IMR-90 (cell line): Measurements from ENCODE around the gene NXN. TPM values are rescaled to one million over a fixed set of nuclear protein-coding genes. Genes with fewer than 3 reads are reported as not detected.

Experiments
- ATAC-seq: fragments of 200-7000 bp; cut with Tn5 transposase; 2 replicates; pipeline ENCODE4 v1.9.1; 2020; ENCODE audit warnings: low read depth, mild to moderate bottlenecking, moderate library complexity
- BruUV-seq: library from RNA; stranded (reverse); fragments of 400-500 nt; replicated peaks from 2 replicates; lab custom pipeline; 2021; lab: Mats Ljungman, UMichigan
- CTCF ChIA-PET: fragments of 300-600 bp; formaldehyde crosslinking; extraction: SDS; loops from one replicate; lab custom pipeline; 2021; ENCODE audit warnings: antibody characterized with exemption; lab: Yijun Ruan, JAX
- POLR2A ChIA-PET: fragments of 300-600 bp; sonication (Branson Sonifier 250); formaldehyde crosslinking; loops from one replicate; lab custom pipeline; 2022; ENCODE audit warnings: antibody characterized with exemption; ENCODE audit not compliant: unreplicated experiment; lab: Charles Lee
- DNase-seq: peaks from one replicate; pipeline ENCODE4 v3.0.0; 2013
- H2AFZ ChIP-seq: replicated peaks from 2 replicates; pipeline ENCODE3; 2013; ENCODE audit warnings: low read length, mild to moderate bottlenecking; ENCODE audit not compliant: poor library complexity
- H2AK5ac ChIP-seq: 2 replicates; pipeline ENCODE4 v1.6.1; 2013; ENCODE audit warnings: low read depth, low read length, inconsistent platforms
- H2AK9ac ChIP-seq: replicated peaks from 2 replicates; pipeline ENCODE3; 2013; ENCODE audit warnings: mild to moderate bottlenecking, low read depth, low read length, moderate library complexity; ENCODE audit not compliant: poor library complexity
- H2BK120ac ChIP-seq: 2 replicates; pipeline ENCODE4 v1.6.1; 2013; ENCODE audit warnings: low read depth, low read length, inconsistent platforms
- H2BK15ac ChIP-seq: 3 replicates; pipeline ENCODE4 v1.6.1; 2013; ENCODE audit warnings: low read depth, low read length, inconsistent platforms
- H2BK20ac ChIP-seq: 2 replicates; pipeline ENCODE4 v1.6.1; 2013; ENCODE audit warnings: low read depth, mild to moderate bottlenecking, inconsistent platforms, low read length, moderate library complexity
- H2BK5ac ChIP-seq: 2 replicates; pipeline ENCODE4 v1.6.1; 2013; ENCODE audit warnings: mild to moderate bottlenecking, low read depth, low read length, inconsistent platforms; ENCODE audit not compliant: poor library complexity, severe bottlenecking
- H3K14ac ChIP-seq: replicated peaks from 2 replicates; pipeline ENCODE4 v1.6.1; 2013; ENCODE audit warnings: low read depth, low read length, inconsistent platforms
- H3K18ac ChIP-seq: 2 replicates; pipeline ENCODE4 v1.6.1; 2013; ENCODE audit warnings: low read depth, low read length, control low read depth
- H3K23ac ChIP-seq: 2 replicates; pipeline ENCODE4 v1.6.1; 2013; ENCODE audit warnings: low read depth, low read length, inconsistent platforms
- H3K27ac ChIP-seq: 2 replicates; pipeline ENCODE4 v1.5.1; 2013; ENCODE audit warnings: mild to moderate bottlenecking, control low read depth, low read length; ENCODE audit not compliant: insufficient read depth
- H3K27me3 ChIP-seq: 2 replicates; pipeline ENCODE4 v1.6.1; 2013; ENCODE audit warnings: low read length; ENCODE audit not compliant: control insufficient read depth, insufficient read depth
- H3K36me3 ChIP-seq: 2 replicates; pipeline ENCODE4 v1.6.1; 2013; ENCODE audit warnings: low read length, mixed read lengths; ENCODE audit not compliant: control insufficient read depth, insufficient read depth
- H3K4ac ChIP-seq: 2 replicates; pipeline ENCODE4 v1.6.1; 2013; ENCODE audit warnings: low read depth, low read length, inconsistent platforms
- H3K4me1 ChIP-seq: 2 replicates; pipeline ENCODE4 v1.6.1; 2013; ENCODE audit warnings: low read length, mixed read lengths; ENCODE audit not compliant: control insufficient read depth, insufficient read depth
- H3K4me2 ChIP-seq: 2 replicates; pipeline ENCODE4 v1.6.1; 2013; ENCODE audit warnings: low read depth, mild to moderate bottlenecking, control low read depth, low read length, moderate library complexity
- H3K4me3 ChIP-seq: 2 replicates; pipeline ENCODE4 v1.5.1; 2013; ENCODE audit warnings: low read depth, mild to moderate bottlenecking, control low read depth, low read length, moderate library complexity; ENCODE audit not compliant: insufficient read depth
- H3K56ac ChIP-seq: 2 replicates; pipeline ENCODE4 v1.6.1; 2013; ENCODE audit warnings: low read length, inconsistent platforms; ENCODE audit not compliant: insufficient read depth; ENCODE audit errors: extremely low read depth
- H3K79me1 ChIP-seq, 2 experiments: 2 replicates each; pipeline ENCODE4 v1.6.1; 2013; ENCODE audit warnings: low read length in 2 of 2, inconsistent platforms in 1 of 2, low read depth in 1 of 2
- H3K9ac ChIP-seq: 2 replicates; pipeline ENCODE4 v1.6.1; 2013; ENCODE audit warnings: low read depth, low read length, control low read depth
- H3K9me1 ChIP-seq: 2 replicates; pipeline ENCODE4 v1.6.1; 2013; ENCODE audit warnings: low read length, inconsistent platforms; ENCODE audit not compliant: insufficient read depth
- H3K9me3 ChIP-seq: 2 replicates; pipeline ENCODE4 v1.6.1; 2013; ENCODE audit warnings: low read length; ENCODE audit not compliant: control insufficient read depth, insufficient read depth
- H4K20me1 ChIP-seq: 2 replicates; pipeline ENCODE4 v1.6.1; 2013; ENCODE audit warnings: low read length, inconsistent platforms; ENCODE audit not compliant: insufficient read depth
- H4K5ac ChIP-seq: 2 replicates; pipeline ENCODE4 v1.6.1; 2013; ENCODE audit warnings: mild to moderate bottlenecking, low read depth, low read length, control low read depth
- H4K8ac ChIP-seq, 2 experiments: 2 replicates each; pipeline ENCODE4 v1.6.1; 2013; ENCODE audit warnings: low read depth in 2 of 2, low read length in 2 of 2, control low read depth in 1 of 2, inconsistent platforms in 1 of 2
- H4K91ac ChIP-seq: 2 replicates; pipeline ENCODE4 v1.6.1; 2013; ENCODE audit warnings: low read depth, low read length, inconsistent platforms; ENCODE audit not compliant: insufficient read depth
- BHLHE40 ChIP-seq: fragments of 150-350 bp; IDR thresholded peaks from 2 replicates; pipeline ENCODE4 v1.6.1; 2016; ENCODE audit warnings: mild to moderate bottlenecking, low read depth, low read length
- CEBPB ChIP-seq: IDR thresholded peaks from 2 replicates; pipeline ENCODE4 v1.6.1; 2012; ENCODE audit warnings: low read depth, low read length, improper control_type of control experiment
- FOS ChIP-seq: fragments of 150-350 bp; IDR thresholded peaks from 2 replicates; pipeline ENCODE4 v1.6.1; 2016; ENCODE audit warnings: low read depth, low read length
- MAZ ChIP-seq: IDR thresholded peaks from 2 replicates; pipeline ENCODE4 v1.6.1; 2012; ENCODE audit warnings: low read depth, mild to moderate bottlenecking, low read length, improper control_type of control experiment, moderate library complexity, borderline replicate concordance
- MXI1 ChIP-seq: IDR thresholded peaks from 2 replicates; pipeline ENCODE4 v1.6.1; 2012; ENCODE audit warnings: low read depth, mild to moderate bottlenecking, low read length, moderate library complexity, borderline replicate concordance
- NFE2L2 ChIP-seq: fragments of 150-350 bp; IDR thresholded peaks from 2 replicates; pipeline ENCODE4 v1.6.1; 2016; ENCODE audit warnings: low read depth, mild to moderate bottlenecking, low read length
- RCOR1 ChIP-seq: IDR thresholded peaks from 2 replicates; pipeline ENCODE4 v1.6.1; 2012; ENCODE audit warnings: mild to moderate bottlenecking, low read length, improper control_type of control experiment; ENCODE audit not compliant: insufficient replicate concordance
- RFX5 ChIP-seq: IDR thresholded peaks from 2 replicates; pipeline ENCODE4 v1.8.0; 2012; ENCODE audit warnings: low read depth, mild to moderate bottlenecking, low read length, moderate library complexity
- SMC3 ChIP-seq: fragments of 150-350 bp; IDR thresholded peaks from 2 replicates; pipeline ENCODE4 v1.6.1; 2016; ENCODE audit warnings: low read depth, mild to moderate bottlenecking, antibody characterized with exemption, low read length, moderate library complexity
- USF2 ChIP-seq: fragments of 150-350 bp; IDR thresholded peaks from 2 replicates; pipeline ENCODE4 v1.6.1; 2017; ENCODE audit warnings: mild to moderate bottlenecking, antibody characterized with exemption, low read length, low read depth
- WGBS, 2 experiments: methylation state at CpG; one replicate each; pipeline versions ENCODE4 v1.1.5 to v1.1.7; 2013; ENCODE audit warnings: missing lambda C conversion rate in 2 of 2; ENCODE audit not compliant: insufficient read length in 1 of 2; ENCODE audit errors: extremely low coverage in 2 of 2; 5-methylcytosine and 5-hydroxymethylcytosine counted together
- dilution Hi-C: fragments of 300-500 bp; cut with HindIII; formaldehyde crosslinking; loops from one replicate; pipeline ENCODE4 v1.14.3; 2018; ENCODE audit warnings: low sequenced_read_pairs; ENCODE audit not compliant: unreplicated experiment
- in situ Hi-C: fragments of 300-500 bp; cut with MboI; formaldehyde crosslinking; loops from 3 replicates; pipeline ENCODE4 v1.14.3; 2019; ENCODE audit warnings: low sequenced_read_pairs, inconsistent platforms, mixed read lengths
- intact Hi-C: fragments of 100-400 bp; cut with micrococcal nuclease; formaldehyde crosslinking; loops from 2 replicates; pipeline ENCODE4 v1.10.0; 2022
- polyA plus RNA-seq, 3 experiments: library from polyadenylated mRNA; depleted of rRNA; stranded (reverse); fragments of >200 nt; gene quantifications; 2 replicates each; pipeline ENCODE4 v1.2.3, GENCODE V29; 2012; ENCODE audit warnings: low replicate concordance in 1 of 3
- total RNA-seq: library from RNA; depleted of rRNA; stranded (reverse); fragments of >200 nt; gene quantifications from 2 replicates; pipeline ENCODE4 v1.2.3, GENCODE V29; 2012

Gene NXN
- total and polyA plus RNA-seq, 2 of the 4 experiments (the other 2 are of a cell fraction), result 52.5 to 116 TPM

DNA sequence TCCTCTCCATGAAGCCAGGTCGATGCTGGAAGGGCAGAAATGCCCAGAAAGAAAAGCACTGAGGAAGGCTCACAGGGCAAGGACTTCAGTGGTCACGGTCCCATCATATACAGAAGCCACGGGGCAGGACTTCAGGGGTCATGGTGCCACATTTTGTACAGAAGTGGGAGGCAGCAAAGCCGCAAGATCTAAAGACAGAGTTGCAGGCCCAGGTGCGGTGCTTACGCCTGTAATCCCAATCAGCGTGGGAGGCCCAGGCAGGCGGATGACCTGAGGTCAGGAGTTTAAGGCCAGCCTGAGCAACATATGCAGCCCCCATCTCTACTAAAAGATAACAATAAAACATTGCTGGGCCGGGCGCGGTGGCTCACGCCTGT lies 96.0 kb downstream of the NXN start:
- no peak overlapping the region for H3K23ac ChIP-seq
- no peak overlapping the region for H3K4me3 ChIP-seq
- no peak for DNase-seq
- H4K20me1 ChIP-seq, result peaks cover 63% of the 10 kb centered on the region
- H2BK5ac ChIP-seq, result no peak overlapping the region
- H3K27me3 ChIP-seq, result no peaks in the 10 kb centered on the region
- no peak overlapping the region for H4K91ac ChIP-seq
- H2AK5ac ChIP-seq, result no peak overlapping the region
- H2BK20ac ChIP-seq, result no peak overlapping the region
- H4K5ac ChIP-seq, result peak overlapping the region; percentile 6; the same call in 1 of the 2 replicates
- peak overlapping the region; percentile 51; the same call in 1 of the 2 replicates for H3K27ac ChIP-seq
- H3K9me1 ChIP-seq, result peaks cover 30% of the 10 kb centered on the region
- no peak overlapping the region for H3K14ac ChIP-seq
- H3K4ac ChIP-seq, result peak overlapping the region; percentile 89; the same call in 1 of the 2 replicates
- H3K79me1 ChIP-seq, result peaks cover 42 to 81% of the 10 kb centered on the region in 2 experiments
- TF ChIP-seq MAZ, result no peak
- no peak for TF ChIP-seq MXI1
- no peak for TF ChIP-seq RFX5
- no peak for TF ChIP-seq NFE2L2
- TF ChIP-seq BHLHE40, result no peak
- TF ChIP-seq CEBPB, result no peak
- TF ChIP-seq RCOR1, result no peak
- no peak for TF ChIP-seq FOS
- TF ChIP-seq USF2, result no peak
- TF ChIP-seq SMC3, result no peak
- H2BK15ac ChIP-seq, result no peak overlapping the region
- ChIA-PET POLR2A (interaction anchor here (0.6 kb wide), 1 partner anchor 199 kb away, joined by 3 read pairs; no protein-coding TSS in a partner anchor), CTCF (no interaction called here)
- H2AFZ ChIP-seq, result no peak overlapping the region
- no TSS peak for BruUV-seq
- H3K36me3 ChIP-seq, result peaks cover 2% of the 10 kb centered on the region; the same call in 1 of the 2 replicates
- no peaks in the 10 kb centered on the region for H3K9me3 ChIP-seq
- no peak overlapping the region for H3K56ac ChIP-seq
- H3K18ac ChIP-seq, result no peak overlapping the region; the same call in 1 of the 2 replicates
- in situ Hi-C loops (no loop called here), intact Hi-C loops (no loop called here), dilution Hi-C loops (no loop called here)
- WGBS, 2 experiments, result 0% methylated on average over 1 of the region's 12 CpGs; no CpG with 5 or more reads in 1 of the 2 experiments
- H4K8ac ChIP-seq, result peak overlapping the region in 1 of 2 experiments; percentile 6; a peak in 1 of 4 replicates
- no peak overlapping the region for H3K4me2 ChIP-seq
- no peak for ATAC-seq
- no peak overlapping the region for H2BK120ac ChIP-seq
- no peak overlapping the region for H3K9ac ChIP-seq
- no peak overlapping the region for H2AK9ac ChIP-seq
- peaks cover 27% of the 10 kb centered on the region for H3K4me1 ChIP-seq
